Adrenal gland (tissue), 12 donors: ENCODE measurements around the gene IPO13. TPM values are rescaled to one million over a fixed set of nuclear protein-coding genes. Genes with fewer than 3 reads are reported as not detected.
A peak's percentile ranks its signal among the peaks of the same experiment; 100 is the strongest.

Experiments used
- DNase-seq, 7 donors: peaks; one replicate each; pipeline ENCODE4 v3.0.0-alpha.2; 2019 to 2020
- H3K27ac ChIP-seq, 5 donors: fragments of 200-600 bp; sonication (generic) in 4 of 5; 1 replicate in 3 of 5; 2 replicates in 2 of 5; pipeline versions ENCODE4 v1.5.1 to v1.8.0; 2016 to 2020; ENCODE audit warnings: mild to moderate bottlenecking in 1 of 5
- H3K27me3 ChIP-seq: fragments of 200-600 bp; 2 replicates; pipeline ENCODE4 v1.8.0; 2021
- H3K36me3 ChIP-seq, 2 donors: fragments of 200-600 bp; replicated peaks in 1 of 2; 1 replicate in 1 of 2; 2 replicates in 1 of 2; pipeline versions ENCODE4 v1.5.1 to v1.8.0; 2018 to 2022
- H3K4me1 ChIP-seq, 2 donors: fragments of 200-600 bp; replicated peaks in 1 of 2; 1 replicate in 1 of 2; 2 replicates in 1 of 2; pipeline versions ENCODE4 v1.5.1 to v1.8.0; 2018 to 2021
- H3K4me3 ChIP-seq, 4 donors: fragments of 200-600 bp; sonication (generic) in 3 of 4; one replicate each; pipeline ENCODE4 v1.5.1; 2016 to 2018
- H3K9me3 ChIP-seq, 3 donors: fragments of 200-600 bp; sonication (generic) in 1 of 3; replicated peaks in 1 of 3; 1 replicate in 2 of 3; 2 replicates in 1 of 3; pipeline versions ENCODE4 v1.5.1 to v1.8.0; 2016 to 2021
- POLR2A ChIP-seq, 2 donors: fragments of 450-650 bp; IDR thresholded peaks; one replicate each; pipeline ENCODE4 v1.6.1; 2017; ENCODE audit warnings: antibody characterized with exemption in 2 of 2, mild to moderate bottlenecking in 2 of 2, moderate library complexity in 1 of 2
- WGBS, 4 donors: extraction: QIAGEN DNeasy Blood & Tissue Kit in 2 of 4; methylation state at CpG; one replicate each; pipeline versions ENCODE4 v1.1.5 to v1.1.7; 2013 to 2017; 5-methylcytosine and 5-hydroxymethylcytosine counted together
- intact Hi-C, 2 donors: fragments of 100-400 bp; cut with DNase I; formaldehyde crosslinking; loops; one replicate each; pipeline versions ENCODE4 v1.14.1 to v1.15.0; 2022 to 2023
- polyA plus RNA-seq, 3 donors: library from polyadenylated mRNA; stranded (reverse); fragments of 200-250 nt in 2 of 3; fragments of 350-450 nt in 1 of 3; fragmentation: Illumina TruSeq in 1 of 3; extraction: RNeasy Lipid Tissue Mini Kit (QIAGEN cat#74804) in 1 of 3; gene quantifications; one replicate each; pipeline ENCODE4 v1.2.3, GENCODE V29; 2013 to 2014
- total RNA-seq, 9 donors: library from RNA; depleted of rRNA in 4 of 9; stranded (reverse); fragments of >200 nt in 4 of 9; fragments of 120-200 nt in 1 of 9; fragmentation: NEBNext Ultra II Directional in 1 of 9; extraction: Animal tissue kit (Norgen Biotek cat#: 25700) in 1 of 9; gene quantifications; one replicate each; pipeline versions ENCODE4 v1.1.0 to v1.2.4, GENCODE V29; 2013 to 2023
- TF ChIP-seq, protein P1 (sequence below), 6 experiments: fragments of 450-650 bp in 4 of 6; fragments of 200-600 bp in 2 of 6; sonication (generic) in 1 of 6; IDR thresholded peaks; 1 replicate in 5 of 6; 2 replicates in 1 of 6; pipeline versions ENCODE4 v1.5.1 to v1.8.0; 2016 to 2021; ENCODE audit warnings: antibody characterized with exemption in 6 of 6, mild to moderate bottlenecking in 2 of 6, moderate library complexity in 1 of 6
- donor health status: healthy with polysubstance abuse.
- donor health status: Bipolar disorder and iron deficiency.
- donor health status: DM: yes; HTN: yes; CAD: no.
- donor health status: DM: no; HTN: no; CAD: no.
- donor health status: DM: no; HTN: no; CAD: no.
- donor health status: DM: yes; HTN: yes; CAD: no.

IPO13 gene
- total and polyA plus RNA-seq, 12 donors, result 32.2 to 78.1 (median 37.8) TPM

DNA sequence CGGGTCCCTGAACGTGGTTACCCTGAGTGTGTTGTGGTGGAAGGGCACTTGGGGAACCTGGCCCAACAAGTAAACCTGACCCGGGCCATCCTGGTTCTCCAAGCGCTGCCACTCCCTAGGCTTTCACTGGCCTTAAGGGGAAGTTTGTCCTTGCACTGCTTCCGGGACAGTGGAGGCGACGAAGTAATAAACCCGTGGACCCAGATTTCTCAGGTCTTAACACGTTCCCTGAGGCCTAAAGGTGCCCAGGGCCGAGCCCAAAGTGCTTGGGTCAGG lies 44.4 kb downstream of the IPO13 start:
- Histone ChIP-seq H3K27me3 (no peaks in the 10 kb centered on the region), H3K4me3 (peak overlapping the region in 2 of 4 donors; percentile 72 to 73), H3K36me3 (no peaks in the 10 kb centered on the region), H3K27ac (peak overlapping the region; percentile 20 to 82 (median 79)), H3K4me1 (peaks cover 7 to 11% of the 10 kb centered on the region in 2 donors), H3K9me3 (no peaks in the 10 kb centered on the region)
- DNase-seq, result no peak
- TF ChIP-seq, protein P1, sequence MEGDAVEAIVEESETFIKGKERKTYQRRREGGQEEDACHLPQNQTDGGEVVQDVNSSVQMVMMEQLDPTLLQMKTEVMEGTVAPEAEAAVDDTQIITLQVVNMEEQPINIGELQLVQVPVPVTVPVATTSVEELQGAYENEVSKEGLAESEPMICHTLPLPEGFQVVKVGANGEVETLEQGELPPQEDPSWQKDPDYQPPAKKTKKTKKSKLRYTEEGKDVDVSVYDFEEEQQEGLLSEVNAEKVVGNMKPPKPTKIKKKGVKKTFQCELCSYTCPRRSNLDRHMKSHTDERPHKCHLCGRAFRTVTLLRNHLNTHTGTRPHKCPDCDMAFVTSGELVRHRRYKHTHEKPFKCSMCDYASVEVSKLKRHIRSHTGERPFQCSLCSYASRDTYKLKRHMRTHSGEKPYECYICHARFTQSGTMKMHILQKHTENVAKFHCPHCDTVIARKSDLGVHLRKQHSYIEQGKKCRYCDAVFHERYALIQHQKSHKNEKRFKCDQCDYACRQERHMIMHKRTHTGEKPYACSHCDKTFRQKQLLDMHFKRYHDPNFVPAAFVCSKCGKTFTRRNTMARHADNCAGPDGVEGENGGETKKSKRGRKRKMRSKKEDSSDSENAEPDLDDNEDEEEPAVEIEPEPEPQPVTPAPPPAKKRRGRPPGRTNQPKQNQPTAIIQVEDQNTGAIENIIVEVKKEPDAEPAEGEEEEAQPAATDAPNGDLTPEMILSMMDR (IDR thresholded peaks at IDR 0.05), result no peak
- TF ChIP-seq POLR2A (IDR thresholded peaks at IDR 0.05), result no peak
- intact Hi-C loops, result no loop called here
- WGBS, 4 donors, result 0 to 3% (median 2%) methylated on average over 4 to 10 of the region's 10 CpGs

DNA sequence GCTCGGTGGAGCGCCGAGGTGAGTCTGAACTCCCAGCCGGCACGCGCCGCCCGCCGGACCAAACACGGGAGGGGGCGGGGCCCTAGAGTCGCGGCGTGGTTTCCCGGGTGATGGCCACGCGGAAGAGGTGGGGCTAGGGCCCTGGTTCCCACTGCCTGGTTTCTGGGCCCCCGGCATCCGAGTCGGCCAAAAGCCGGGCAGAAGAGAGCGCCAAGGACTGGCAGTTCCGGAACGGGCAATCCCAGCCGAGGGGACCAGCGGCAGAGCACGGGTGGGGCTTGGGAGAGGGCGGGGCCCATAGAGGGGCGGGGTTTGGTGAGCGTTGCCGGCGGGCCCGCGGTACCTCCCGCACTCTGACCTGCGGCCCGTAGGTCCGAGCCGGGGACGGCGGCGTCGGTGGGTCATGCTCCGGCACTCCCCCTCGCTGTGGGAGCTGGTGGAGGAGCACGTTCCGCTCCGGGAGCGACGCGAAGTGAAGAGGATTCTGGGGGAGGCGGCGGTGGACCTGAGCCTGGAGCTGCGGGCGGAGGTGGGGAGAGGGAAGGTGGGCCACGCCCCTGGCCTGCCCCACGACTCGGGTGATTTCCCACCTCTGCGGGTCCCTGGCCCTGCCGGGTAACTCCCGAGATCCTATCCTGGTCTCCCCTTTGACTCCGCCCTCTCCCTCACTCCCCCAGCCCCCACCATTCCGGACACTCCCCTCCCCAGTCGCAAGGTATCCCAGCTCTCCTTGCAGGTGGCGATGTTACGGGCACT lies 44.9 kb downstream of the IPO13 start, which contains the start of gene CCDC24:
TSS of gene CCDC24 (plus strand) at position 124 of the 756 bp plus-strand sequence. CDS start at position 404, 280 bp downstream.
- H3K4me1 ChIP-seq, result peaks cover 7 to 11% of the 10 kb centered on the region in 2 donors
- no peaks in the 10 kb centered on the region for H3K36me3 ChIP-seq
- TF ChIP-seq POLR2A (IDR thresholded peaks at IDR 0.05), result peak; percentile 7 to 66
- TF ChIP-seq, protein P1 (IDR thresholded peaks at IDR 0.05), result no peak
- H3K27ac ChIP-seq, result peak within 1 kb of the TSS; percentile 20 to 82 (median 79)
- H3K27me3 ChIP-seq, result no peaks in the 10 kb centered on the region
- peak within 1 kb of the TSS in 2 of 4 donors; percentile 72 to 73 for H3K4me3 ChIP-seq
- WGBS, 4 donors, result 0 to 4% (median 0%) methylated on average over 15 to 66 of the region's 66 CpGs
- DNase-seq, result peak; percentile 88 to 94 (median 91)
- intact Hi-C loops, result no loop called here
- H3K9me3 ChIP-seq, result no peaks in the 10 kb centered on the region

DNA sequence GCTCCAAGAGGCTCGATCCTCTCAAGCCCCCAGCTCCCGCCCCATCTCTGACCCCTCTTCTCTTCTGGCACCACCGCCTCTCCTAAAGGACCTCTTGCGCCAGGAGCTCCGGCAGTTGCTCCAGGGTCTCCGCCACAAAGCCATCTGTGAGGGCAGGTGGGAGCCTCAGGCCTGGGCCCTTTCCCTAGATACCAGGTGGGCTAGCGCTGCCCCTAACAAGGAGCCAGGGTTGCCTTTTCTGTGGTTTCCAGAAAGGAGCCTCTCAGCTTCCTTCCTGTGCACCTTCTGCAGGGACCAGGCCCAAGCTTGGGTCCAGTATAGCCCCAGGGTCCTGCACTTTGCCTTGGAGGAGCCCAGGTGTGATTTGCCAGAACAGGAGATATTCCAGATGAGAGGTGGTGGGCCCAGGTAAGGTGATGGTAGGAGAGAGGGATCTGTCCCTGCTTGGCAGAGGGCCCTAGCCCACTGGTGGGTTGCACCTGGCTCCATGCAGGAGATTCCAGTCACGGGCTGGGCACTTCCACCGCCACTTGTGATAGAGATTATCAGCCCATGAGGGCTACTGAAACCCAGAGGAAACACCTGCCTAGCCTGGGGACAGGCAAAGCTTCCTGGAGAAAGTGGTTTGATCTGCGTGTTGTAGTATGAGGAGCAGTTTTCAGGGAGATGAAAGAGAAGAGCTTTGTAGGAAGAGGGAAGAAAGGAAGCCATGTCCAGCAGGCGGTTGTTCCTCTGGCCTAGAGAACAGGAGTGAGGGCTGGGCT lies 45.7 kb downstream of the IPO13 start:
- peaks cover 7 to 11% of the 10 kb centered on the region in 2 donors for H3K4me1 ChIP-seq
- intact Hi-C loops, result no loop called here
- peak overlapping the region in 2 of 4 donors; percentile 72 to 73 for H3K4me3 ChIP-seq

More for the DNA sequence above, 45.7 kb downstream of the IPO13 start:
- Histone ChIP-seq H3K27me3 (no peaks in the 10 kb centered on the region), H3K9me3 (no peaks in the 10 kb centered on the region), H3K27ac (peak overlapping the region in 2 of 5 donors; percentile 79 to 81), H3K36me3 (no peaks in the 10 kb centered on the region)
- WGBS, 4 donors, result 52 to 60% (median 55%) methylated on average over 10 to 11 of the region's 11 CpGs
- TF ChIP-seq, protein P1 (IDR thresholded peaks at IDR 0.05), result no peak
- TF ChIP-seq POLR2A (IDR thresholded peaks at IDR 0.05), result no peak
- no peak for DNase-seq
